PC-9 (cell line): ENCODE results near the gene LLPH. TPM values are rescaled to one million over a fixed set of nuclear protein-coding genes. Genes with fewer than 3 reads are reported as not detected.

Experiments
- BruUV-seq: library from RNA; stranded (reverse); fragments of 400-500 nt; replicated peaks from 2 replicates; lab custom pipeline; 2021; lab: Mats Ljungman, UMichigan
- CTCF ChIA-PET: fragments of 300-600 bp; sonication (Branson Sonifier 250); formaldehyde crosslinking; loops from one replicate; lab custom pipeline; 2022; ENCODE audit warnings: antibody characterized with exemption; lab: Charles Lee
- POLR2A ChIA-PET: fragments of 300-600 bp; sonication (Branson Sonifier 250); formaldehyde crosslinking; loops from one replicate; lab custom pipeline; 2022; ENCODE audit warnings: antibody characterized with exemption; ENCODE audit not compliant: unreplicated experiment; lab: Charles Lee
- DNase-seq, 2 experiments: peaks; one replicate each; pipeline versions ENCODE4 v3.0.0 to v3.0.0-alpha.2; 2015 to 2022; ENCODE audit warnings: mixed read lengths in 1 of 2
- H2AFZ ChIP-seq: fragments of 200-600 bp; sonication (generic); 2 replicates; pipeline ENCODE4 v1.8.1; 2017; ENCODE audit warnings: antibody characterized with exemption
- H3F3A ChIP-seq: fragments of 200-600 bp; sonication (generic); 2 replicates; pipeline ENCODE4 v1.8.1; 2017; ENCODE audit warnings: antibody characterized with exemption, mild to moderate bottlenecking, low read depth; ENCODE audit not compliant: insufficient read depth
- H3K27ac ChIP-seq: fragments of 200-600 bp; sonication (generic); 2 replicates; pipeline ENCODE4 v1.6.1; 2016; ENCODE audit warnings: mixed run types
- H3K27me3 ChIP-seq: fragments of 200-600 bp; sonication (generic); 2 replicates; pipeline ENCODE4 v1.6.1; 2016; ENCODE audit warnings: low read depth, mixed run types; ENCODE audit not compliant: insufficient read depth
- H3K36me3 ChIP-seq: fragments of 200-600 bp; sonication (generic); 2 replicates; pipeline ENCODE4 v1.6.1; 2016; ENCODE audit warnings: low read depth, mixed run types
- H3K4me1 ChIP-seq: fragments of 200-600 bp; sonication (generic); replicated peaks from 2 replicates; pipeline ENCODE4 v1.6.1; 2016; ENCODE audit warnings: mixed run types; ENCODE audit not compliant: insufficient read depth
- H3K4me2 ChIP-seq: fragments of 200-600 bp; sonication (generic); 2 replicates; pipeline ENCODE4 v1.6.1; 2017; ENCODE audit warnings: mixed run types
- H3K4me3 ChIP-seq: fragments of 200-600 bp; sonication (generic); 2 replicates; pipeline ENCODE4 v1.6.1; 2016; ENCODE audit warnings: mixed run types
- H3K79me2 ChIP-seq: fragments of 200-600 bp; sonication (generic); 2 replicates; pipeline ENCODE4 v1.6.1; 2017; ENCODE audit warnings: low read depth, mixed run types
- H3K9me2 ChIP-seq: fragments of 200-600 bp; sonication (generic); 2 replicates; pipeline ENCODE4 v1.8.1; 2017; ENCODE audit warnings: mild to moderate bottlenecking; ENCODE audit not compliant: insufficient read depth
- H3K9me3 ChIP-seq: fragments of 200-600 bp; sonication (generic); 2 replicates; pipeline ENCODE4 v1.8.1; 2016; ENCODE audit warnings: low read depth; ENCODE audit not compliant: insufficient read depth
- H4K20me1 ChIP-seq: fragments of 200-600 bp; sonication (generic); 2 replicates; pipeline ENCODE4 v1.8.1; 2017; ENCODE audit not compliant: insufficient read depth
- EZH2 ChIP-seq: fragments of 200-600 bp; sonication (generic); IDR thresholded peaks from 2 replicates; pipeline ENCODE4 v1.8.0; 2017; ENCODE audit warnings: antibody characterized with exemption, low read depth
- intact Hi-C: fragments of 100-400 bp; cut with micrococcal nuclease; formaldehyde crosslinking; loops from one replicate; pipeline ENCODE4 v1.10.0; 2022; ENCODE audit not compliant: unreplicated experiment
- total RNA-seq: library from RNA; stranded (reverse); gene quantifications from 2 replicates; pipeline ENCODE4 v1.2.3, GENCODE V29; 2021
- TF ChIP-seq, protein P1 (sequence below): fragments of 200-600 bp; sonication (generic); conservative IDR thresholded peaks from 2 replicates; pipeline ENCODE4 v1.6.1; 2017; ENCODE audit warnings: mixed run types, antibody characterized with exemption, mild to moderate bottlenecking, moderate library complexity

Gene LLPH
- total RNA-seq, 1 experiment from 2014 or later, result 25.0 TPM

GRCh38 chr12:66159123-66159522 is 28.6 kb upstream of the LLPH start:
- no peak overlapping the region for H2AFZ ChIP-seq
- TF ChIP-seq EZH2, result no peak
- TF ChIP-seq, protein P1, sequence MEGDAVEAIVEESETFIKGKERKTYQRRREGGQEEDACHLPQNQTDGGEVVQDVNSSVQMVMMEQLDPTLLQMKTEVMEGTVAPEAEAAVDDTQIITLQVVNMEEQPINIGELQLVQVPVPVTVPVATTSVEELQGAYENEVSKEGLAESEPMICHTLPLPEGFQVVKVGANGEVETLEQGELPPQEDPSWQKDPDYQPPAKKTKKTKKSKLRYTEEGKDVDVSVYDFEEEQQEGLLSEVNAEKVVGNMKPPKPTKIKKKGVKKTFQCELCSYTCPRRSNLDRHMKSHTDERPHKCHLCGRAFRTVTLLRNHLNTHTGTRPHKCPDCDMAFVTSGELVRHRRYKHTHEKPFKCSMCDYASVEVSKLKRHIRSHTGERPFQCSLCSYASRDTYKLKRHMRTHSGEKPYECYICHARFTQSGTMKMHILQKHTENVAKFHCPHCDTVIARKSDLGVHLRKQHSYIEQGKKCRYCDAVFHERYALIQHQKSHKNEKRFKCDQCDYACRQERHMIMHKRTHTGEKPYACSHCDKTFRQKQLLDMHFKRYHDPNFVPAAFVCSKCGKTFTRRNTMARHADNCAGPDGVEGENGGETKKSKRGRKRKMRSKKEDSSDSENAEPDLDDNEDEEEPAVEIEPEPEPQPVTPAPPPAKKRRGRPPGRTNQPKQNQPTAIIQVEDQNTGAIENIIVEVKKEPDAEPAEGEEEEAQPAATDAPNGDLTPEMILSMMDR, result no peak
- H3K4me3 ChIP-seq, result no peak overlapping the region
- H3K36me3 ChIP-seq, result 0 out of 2 replicates have a peak, but pooled peaks cover 5% of the 10 kb centered on the region
- H4K20me1 ChIP-seq, result no peaks in the 10 kb centered on the region
- no peak for DNase-seq
- no peaks in the 10 kb centered on the region for H3K4me1 ChIP-seq
- peaks cover 5% of the 10 kb centered on the region; the same call in 1 of the 2 replicates for H3K79me2 ChIP-seq
- ChIA-PET CTCF (no interaction called here), POLR2A (no interaction called here)
- H3F3A ChIP-seq, result no peaks in the 10 kb centered on the region
- intact Hi-C loops, result no loop called here
- no peak overlapping the region for H3K27ac ChIP-seq
- BruUV-seq, result no TSS peak
- H3K9me2 ChIP-seq, result no peaks in the 10 kb centered on the region
- no peaks in the 10 kb centered on the region; the same call in 1 of the 2 replicates for H3K9me3 ChIP-seq
- H3K4me2 ChIP-seq, result no peak overlapping the region
- H3K27me3 ChIP-seq, result no peaks in the 10 kb centered on the region

GRCh38 chr12:66156654-66157053 is 26.1 kb upstream of the LLPH start:
- POLR2A ChIA-PET, result no interaction called here

DNA sequence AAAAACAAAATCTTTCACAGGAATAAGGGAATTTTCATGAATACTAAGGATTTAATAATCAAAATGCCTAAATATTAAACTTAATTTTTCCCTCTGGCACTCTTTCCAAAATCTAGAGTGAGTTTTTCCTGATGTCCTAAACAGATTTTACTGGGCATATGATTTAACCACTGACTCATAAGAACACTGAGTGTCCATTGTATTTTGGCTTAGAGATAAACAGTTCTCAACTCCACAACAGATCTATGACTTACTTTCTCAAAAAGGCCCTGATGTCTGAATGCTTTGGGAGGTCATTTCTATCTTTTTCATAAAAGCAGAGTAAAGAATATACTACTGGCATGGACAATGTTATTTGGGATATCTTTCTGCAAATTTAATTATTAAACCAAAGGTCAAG is 24.2 kb upstream of the LLPH start:
- H3K9me3 ChIP-seq, result no peaks in the 10 kb centered on the region
- no peak overlapping the region for H3K27ac ChIP-seq
- H2AFZ ChIP-seq, result no peak overlapping the region
- H3K27me3 ChIP-seq, result no peaks in the 10 kb centered on the region
- TF ChIP-seq, protein P1, result no peak
- no peak for TF ChIP-seq EZH2
- POLR2A ChIA-PET, result no interaction called here
- no peaks in the 10 kb centered on the region for H3K36me3 ChIP-seq
- intact Hi-C loops, result no loop called here
- H3K9me2 ChIP-seq, result no peaks in the 10 kb centered on the region
- H3K4me2 ChIP-seq, result no peak overlapping the region
- H3K79me2 ChIP-seq, result no peaks in the 10 kb centered on the region
- H3K4me1 ChIP-seq, result no peaks in the 10 kb centered on the region
- no peaks in the 10 kb centered on the region for H3F3A ChIP-seq
- no peak for DNase-seq
- no peaks in the 10 kb centered on the region for H4K20me1 ChIP-seq
- CTCF ChIA-PET, result no interaction called here
- no peak overlapping the region for H3K4me3 ChIP-seq
- no TSS peak for BruUV-seq

More at GRCh38 chr12:66156654-66157053, 26.1 kb upstream of the LLPH start:
- DNase-seq, result peak in 1 of 2 experiments; percentile 44
- no peaks in the 10 kb centered on the region for H3K9me2 ChIP-seq
- H3K79me2 ChIP-seq, result no peaks in the 10 kb centered on the region
- no peaks in the 10 kb centered on the region for H4K20me1 ChIP-seq
- H2AFZ ChIP-seq, result no peak overlapping the region
- no peaks in the 10 kb centered on the region for H3K4me1 ChIP-seq
- H3K4me2 ChIP-seq, result no peak overlapping the region
- 0 out of 2 replicates have a peak, but pooled peaks cover 2% of the 10 kb centered on the region for H3K36me3 ChIP-seq
- no peaks in the 10 kb centered on the region for H3K27me3 ChIP-seq
- intact Hi-C loops, result no loop called here
- no peak overlapping the region for H3K4me3 ChIP-seq
- no peak overlapping the region for H3K27ac ChIP-seq
- CTCF ChIA-PET, result no interaction called here
- no peak for TF ChIP-seq EZH2
- TF ChIP-seq, protein P1, result no peak
- no peaks in the 10 kb centered on the region for H3F3A ChIP-seq
- no TSS peak for BruUV-seq
- no peaks in the 10 kb centered on the region for H3K9me3 ChIP-seq
